ENCODE measurements around the gene PRKN.

- TF ChIP-seq, protein P1, sequence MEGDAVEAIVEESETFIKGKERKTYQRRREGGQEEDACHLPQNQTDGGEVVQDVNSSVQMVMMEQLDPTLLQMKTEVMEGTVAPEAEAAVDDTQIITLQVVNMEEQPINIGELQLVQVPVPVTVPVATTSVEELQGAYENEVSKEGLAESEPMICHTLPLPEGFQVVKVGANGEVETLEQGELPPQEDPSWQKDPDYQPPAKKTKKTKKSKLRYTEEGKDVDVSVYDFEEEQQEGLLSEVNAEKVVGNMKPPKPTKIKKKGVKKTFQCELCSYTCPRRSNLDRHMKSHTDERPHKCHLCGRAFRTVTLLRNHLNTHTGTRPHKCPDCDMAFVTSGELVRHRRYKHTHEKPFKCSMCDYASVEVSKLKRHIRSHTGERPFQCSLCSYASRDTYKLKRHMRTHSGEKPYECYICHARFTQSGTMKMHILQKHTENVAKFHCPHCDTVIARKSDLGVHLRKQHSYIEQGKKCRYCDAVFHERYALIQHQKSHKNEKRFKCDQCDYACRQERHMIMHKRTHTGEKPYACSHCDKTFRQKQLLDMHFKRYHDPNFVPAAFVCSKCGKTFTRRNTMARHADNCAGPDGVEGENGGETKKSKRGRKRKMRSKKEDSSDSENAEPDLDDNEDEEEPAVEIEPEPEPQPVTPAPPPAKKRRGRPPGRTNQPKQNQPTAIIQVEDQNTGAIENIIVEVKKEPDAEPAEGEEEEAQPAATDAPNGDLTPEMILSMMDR (conservative IDR thresholded peaks at IDR 0.05 in 1 of 2, IDR thresholded peaks at IDR 0.05 in 1 of 2; ENCODE audit: low read depth in 1 of 2, low read length in 2 of 2), result no peak
- TF ChIP-seq EZH2 (IDR thresholded peaks at IDR 0.05; ENCODE audit: low read length, missing control alignments), result no peak
Observed at GRCh38 chr6:162088091-162088490, 639.5 kb downstream of the PRKN start.

All from fibroblast of lung (primary cell).